Colonic mucosa (tissue), 4 donors: Measurements from ENCODE around the gene HNRNPUL1. TPM values are rescaled to one million over a fixed set of nuclear protein-coding genes. Genes with fewer than 3 reads are reported as not detected.
A peak's percentile ranks its signal among the peaks of the same experiment; 100 is the strongest.

Source experiments
- DNase-seq: peaks from one replicate; pipeline ENCODE4 v3.0.0-alpha.2; 2020
- H3K27ac ChIP-seq: fragments of 200-600 bp; one replicate; pipeline ENCODE4 v1.8.0; 2021
- H3K27me3 ChIP-seq: fragments of 200-600 bp; one replicate; pipeline ENCODE4 v1.8.0; 2021
- H3K36me3 ChIP-seq: fragments of 200-600 bp; one replicate; pipeline ENCODE4 v1.8.0; 2021
- H3K4me1 ChIP-seq: fragments of 200-600 bp; one replicate; pipeline ENCODE4 v1.8.0; 2021; ENCODE audit warnings: mild to moderate bottlenecking
- H3K4me3 ChIP-seq: fragments of 200-600 bp; one replicate; pipeline ENCODE4 v1.8.0; 2021
- H3K9ac ChIP-seq, 2 donors: one replicate each; pipeline ENCODE4 v1.7.0; 2013; ENCODE audit warnings: control low read depth in 2 of 2, low read depth in 2 of 2, low read length in 2 of 2
- H3K9me3 ChIP-seq: fragments of 200-600 bp; one replicate; pipeline ENCODE4 v1.8.0; 2021
- CTCF ChIP-seq: fragments of 200-600 bp; IDR thresholded peaks from one replicate; pipeline ENCODE4 v1.8.0; 2022; ENCODE audit warnings: antibody characterized with exemption, mild to moderate bottlenecking
- intact Hi-C: fragments of 100-400 bp; cut with DNase I; formaldehyde crosslinking; loops from one replicate; pipeline ENCODE4 v1.14.1; 2022
- total RNA-seq, 2 donors: library from RNA; stranded (reverse); fragmentation: NEBNext Ultra II Directional in 1 of 2; extraction: Animal tissue kit (Norgen Biotek cat#: 25700) in 1 of 2; gene quantifications; one replicate each; pipeline ENCODE4 v1.2.1, GENCODE V29; 2021
- donor health status: healthy.
- donor health status: DM: no; HTN: no; CAD: no.
- donor health status: DM: no; HTN: no; CAD: no.

HNRNPUL1 gene
- total RNA-seq, 2 donors from 2014 or later: 179 to 233 TPM

GRCh38 chr19:41328842-41329225 lies 64.7 kb downstream of the HNRNPUL1 start:
- Histone ChIP-seq H3K9me3 (no peaks in the 10 kb centered on the region), H3K27me3 (no peaks in the 10 kb centered on the region), H3K36me3 (no peaks in the 10 kb centered on the region), H3K9ac (peak overlapping the region in 1 of 2 donors; percentile 54), H3K4me3 (no peak overlapping the region), H3K4me1 (peaks cover 29% of the 10 kb centered on the region), H3K27ac (peak overlapping the region; percentile 67)
- no peak for DNase-seq
- intact Hi-C loops: loop anchor here (10.0 kb wide), 1 partner anchor 106 kb away; the partner anchor contains the start of gene DMAC2
- TF ChIP-seq CTCF: no peak

DNA sequence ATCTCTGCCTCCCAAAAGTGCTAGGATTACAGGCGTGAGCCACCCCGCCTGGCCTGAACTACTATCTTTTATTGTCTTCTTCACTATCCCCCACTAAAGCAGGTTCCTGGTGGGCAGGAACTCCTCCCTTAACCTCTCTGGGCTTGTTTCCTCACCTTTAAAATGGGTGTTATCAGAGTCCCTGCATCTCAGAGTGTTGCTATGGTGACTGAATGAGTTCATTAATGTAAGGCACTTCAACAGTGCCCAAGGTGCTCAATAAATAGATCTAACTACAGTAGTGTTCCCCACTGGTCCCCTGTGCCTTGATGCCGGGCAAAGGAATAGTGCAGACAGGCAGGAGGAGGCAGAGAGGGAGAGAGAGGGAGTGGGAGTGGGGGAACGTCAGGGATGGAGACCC lies 66.3 kb downstream of the HNRNPUL1 start:
- Histone ChIP-seq H3K9ac (no peak overlapping the region), H3K36me3 (no peaks in the 10 kb centered on the region), H3K27me3 (no peaks in the 10 kb centered on the region), H3K27ac (no peak overlapping the region), H3K4me3 (no peak overlapping the region), H3K4me1 (peaks cover 19% of the 10 kb centered on the region), H3K9me3 (no peaks in the 10 kb centered on the region)
- no peak for DNase-seq
- TF ChIP-seq CTCF: no peak
- intact Hi-C loops: no loop called here

- Histone ChIP-seq H3K4me1 (peaks cover 14% of the 10 kb centered on the region), H3K36me3 (no peaks in the 10 kb centered on the region), H3K27me3 (no peaks in the 10 kb centered on the region), H3K4me3 (no peak overlapping the region), H3K27ac (no peak overlapping the region), H3K9me3 (no peaks in the 10 kb centered on the region), H3K9ac (no peak overlapping the region)
- TF ChIP-seq CTCF: no peak
- DNase-seq: no peak
- intact Hi-C loops: no loop called here
Measured at GRCh38 chr19:41330946-41331678, 66.9 kb downstream of the HNRNPUL1 start.

GRCh38 chr19:41332000-41332399 lies 67.8 kb downstream of the HNRNPUL1 start:
- DNase-seq: no peak
- no peak for TF ChIP-seq CTCF
- no peak overlapping the region for H3K27ac ChIP-seq
- intact Hi-C loops: no loop called here
- no peak overlapping the region for H3K4me3 ChIP-seq
- no peaks in the 10 kb centered on the region for H3K36me3 ChIP-seq
- H3K9ac ChIP-seq: no peak overlapping the region
- no peaks in the 10 kb centered on the region for H3K9me3 ChIP-seq
- no peaks in the 10 kb centered on the region for H3K27me3 ChIP-seq
- H3K4me1 ChIP-seq: peaks cover 14% of the 10 kb centered on the region

DNA sequence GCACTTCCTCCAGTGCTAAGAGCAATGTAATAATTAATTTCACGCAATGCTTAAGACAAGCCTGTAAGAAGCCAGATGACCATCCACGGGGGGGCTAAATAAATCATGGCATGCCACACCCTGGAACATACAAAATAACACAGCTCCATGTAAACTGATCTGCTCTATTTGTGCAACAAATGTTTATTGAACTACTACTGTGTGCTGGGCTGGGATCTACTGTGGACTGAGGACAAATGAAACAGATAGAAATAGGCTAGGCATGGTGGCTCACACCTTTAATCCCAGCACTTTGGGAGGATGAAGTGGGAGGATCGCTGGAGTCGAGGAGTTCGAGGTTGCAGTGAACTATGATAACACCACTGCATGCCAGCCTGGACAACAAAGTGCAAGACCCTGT lies 68.3 kb downstream of the HNRNPUL1 start:
- DNase-seq: no peak
- TF ChIP-seq CTCF: no peak
- Histone ChIP-seq H3K9me3 (no peaks in the 10 kb centered on the region), H3K4me3 (no peak overlapping the region), H3K36me3 (no peaks in the 10 kb centered on the region), H3K4me1 (peaks cover 10% of the 10 kb centered on the region), H3K9ac (no peak overlapping the region), H3K27ac (no peak overlapping the region), H3K27me3 (no peaks in the 10 kb centered on the region)
- intact Hi-C loops: no loop called here
